ENCODE data around the gene INTS13. TPM values are rescaled to one million over a fixed set of nuclear protein-coding genes. Genes with fewer than 3 reads are reported as not detected.

The INTS13 gene
- total RNA-seq, 1 donor, result 26.1 TPM

DNA sequence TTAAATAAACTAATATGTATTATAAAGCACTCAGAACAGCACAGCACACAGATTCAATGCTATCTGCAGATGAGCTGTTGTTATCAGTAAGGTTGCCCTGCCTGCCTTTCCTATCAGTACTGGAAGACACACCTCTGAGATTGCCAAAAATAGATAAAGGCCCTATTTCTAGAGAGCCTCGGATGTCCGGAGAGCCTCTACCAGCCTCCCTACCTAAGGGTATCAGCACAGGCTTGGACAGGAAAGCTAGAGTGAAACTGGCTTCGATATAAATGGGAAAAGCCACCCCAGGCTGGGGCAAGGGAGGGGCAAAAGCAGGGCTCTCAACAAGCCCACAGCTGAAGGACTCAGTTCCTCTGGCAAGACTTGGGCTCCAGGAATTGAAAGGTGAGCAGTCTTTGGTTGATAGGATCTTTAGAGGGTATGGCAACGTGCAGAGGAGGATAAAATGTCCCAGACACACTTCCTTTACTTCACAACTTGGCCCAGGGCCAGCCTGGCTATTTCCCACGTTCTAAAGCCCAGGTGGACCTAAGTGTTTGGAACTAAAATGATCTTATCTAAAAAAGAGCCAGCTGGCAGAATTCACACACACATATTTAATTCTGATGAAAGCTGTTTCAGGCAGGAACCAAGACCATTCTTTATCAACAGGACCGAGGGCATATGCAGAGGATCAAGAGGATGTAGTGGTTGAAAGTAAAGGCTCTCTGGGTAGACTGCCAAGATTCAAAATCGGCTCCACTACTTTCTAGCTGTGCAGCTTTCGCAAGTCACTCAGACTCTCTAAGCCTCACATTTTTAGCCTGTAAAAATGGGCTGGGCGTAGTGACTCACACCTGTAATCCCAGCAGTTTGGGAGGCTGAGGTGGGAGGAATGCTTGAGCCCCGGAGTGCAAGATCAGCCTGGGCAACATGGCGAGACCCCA lies 67.0 kb downstream of the INTS13 start:
- H3K4me3 ChIP-seq (ENCODE audit: insufficient read depth, low read length), result no peak overlapping the region
- no peak for DNase-seq (ENCODE audit: insufficient read length, low spot score, missing footprints)
- no peaks in the 10 kb centered on the region for H4K20me1 ChIP-seq (ENCODE audit: insufficient read depth, low read length)
- no peak overlapping the region for H3K4me2 ChIP-seq (ENCODE audit: insufficient read depth, low read length)
- H3K27me3 ChIP-seq (ENCODE audit: insufficient read depth, low read length), result peaks cover 6% of the 10 kb centered on the region
- no peaks in the 10 kb centered on the region for H3K9me3 ChIP-seq (ENCODE audit: low read depth, low read length)
- TF ChIP-seq, protein P1, sequence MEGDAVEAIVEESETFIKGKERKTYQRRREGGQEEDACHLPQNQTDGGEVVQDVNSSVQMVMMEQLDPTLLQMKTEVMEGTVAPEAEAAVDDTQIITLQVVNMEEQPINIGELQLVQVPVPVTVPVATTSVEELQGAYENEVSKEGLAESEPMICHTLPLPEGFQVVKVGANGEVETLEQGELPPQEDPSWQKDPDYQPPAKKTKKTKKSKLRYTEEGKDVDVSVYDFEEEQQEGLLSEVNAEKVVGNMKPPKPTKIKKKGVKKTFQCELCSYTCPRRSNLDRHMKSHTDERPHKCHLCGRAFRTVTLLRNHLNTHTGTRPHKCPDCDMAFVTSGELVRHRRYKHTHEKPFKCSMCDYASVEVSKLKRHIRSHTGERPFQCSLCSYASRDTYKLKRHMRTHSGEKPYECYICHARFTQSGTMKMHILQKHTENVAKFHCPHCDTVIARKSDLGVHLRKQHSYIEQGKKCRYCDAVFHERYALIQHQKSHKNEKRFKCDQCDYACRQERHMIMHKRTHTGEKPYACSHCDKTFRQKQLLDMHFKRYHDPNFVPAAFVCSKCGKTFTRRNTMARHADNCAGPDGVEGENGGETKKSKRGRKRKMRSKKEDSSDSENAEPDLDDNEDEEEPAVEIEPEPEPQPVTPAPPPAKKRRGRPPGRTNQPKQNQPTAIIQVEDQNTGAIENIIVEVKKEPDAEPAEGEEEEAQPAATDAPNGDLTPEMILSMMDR (IDR thresholded peaks at IDR 0.05; ENCODE audit: extremely low read depth, low read depth, low read length), result no peak
- H3K4me1 ChIP-seq (ENCODE audit: insufficient read depth, low read length), result no peaks in the 10 kb centered on the region
- H3K36me3 ChIP-seq (ENCODE audit: insufficient read depth, low read length), result no peaks in the 10 kb centered on the region
- no peaks in the 10 kb centered on the region for H3K79me2 ChIP-seq (ENCODE audit: insufficient read depth, low read length)
- H2AFZ ChIP-seq (ENCODE audit: low read length), result no peak overlapping the region
- no peak overlapping the region for H3K27ac ChIP-seq (ENCODE audit: low read depth, low read length)

DNA sequence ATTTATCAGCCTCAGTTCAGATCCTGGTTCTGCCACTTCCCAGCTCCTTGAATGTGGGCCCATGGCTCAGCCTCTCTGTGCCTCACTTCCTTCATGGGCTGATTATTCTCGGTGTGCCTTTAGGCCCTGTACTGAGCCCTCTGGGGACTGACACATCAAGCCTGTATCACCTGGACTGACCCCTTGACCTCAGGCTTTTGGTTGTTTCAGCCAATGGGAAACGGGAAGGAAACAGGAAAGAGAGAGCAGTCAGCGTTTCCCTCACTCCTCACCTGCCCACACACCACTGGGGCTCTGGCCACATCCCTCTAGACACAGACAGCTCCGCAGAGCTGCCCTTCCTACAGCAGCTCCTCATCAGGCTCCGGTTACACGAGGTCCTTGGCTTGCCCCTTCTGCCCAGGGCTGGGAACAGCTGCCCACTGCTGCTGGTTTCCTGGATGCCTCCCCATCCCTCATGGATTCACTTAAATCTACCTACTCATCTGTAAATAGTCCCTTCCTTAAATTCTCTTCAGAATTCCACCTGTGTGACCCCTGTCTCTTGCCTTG lies 67.8 kb downstream of the INTS13 start:
- peaks cover 6% of the 10 kb centered on the region for H3K27me3 ChIP-seq (ENCODE audit: insufficient read depth, low read length)
- no peak overlapping the region for H3K4me3 ChIP-seq (ENCODE audit: insufficient read depth, low read length)
- H3K27ac ChIP-seq (ENCODE audit: low read depth, low read length), result no peak overlapping the region
- TF ChIP-seq, protein P1 (IDR thresholded peaks at IDR 0.05; ENCODE audit: extremely low read depth, low read depth, low read length), result no peak
- H3K4me2 ChIP-seq (ENCODE audit: insufficient read depth, low read length), result no peak overlapping the region
- H3K4me1 ChIP-seq (ENCODE audit: insufficient read depth, low read length), result no peaks in the 10 kb centered on the region
- H3K9me3 ChIP-seq (ENCODE audit: low read depth, low read length), result no peaks in the 10 kb centered on the region
- H2AFZ ChIP-seq (ENCODE audit: low read length), result no peak overlapping the region
- H3K36me3 ChIP-seq (ENCODE audit: insufficient read depth, low read length), result no peaks in the 10 kb centered on the region
- no peaks in the 10 kb centered on the region for H4K20me1 ChIP-seq (ENCODE audit: insufficient read depth, low read length)
- H3K79me2 ChIP-seq (ENCODE audit: insufficient read depth, low read length), result no peaks in the 10 kb centered on the region
- no peak for DNase-seq (ENCODE audit: insufficient read length, low spot score, missing footprints)

DNA sequence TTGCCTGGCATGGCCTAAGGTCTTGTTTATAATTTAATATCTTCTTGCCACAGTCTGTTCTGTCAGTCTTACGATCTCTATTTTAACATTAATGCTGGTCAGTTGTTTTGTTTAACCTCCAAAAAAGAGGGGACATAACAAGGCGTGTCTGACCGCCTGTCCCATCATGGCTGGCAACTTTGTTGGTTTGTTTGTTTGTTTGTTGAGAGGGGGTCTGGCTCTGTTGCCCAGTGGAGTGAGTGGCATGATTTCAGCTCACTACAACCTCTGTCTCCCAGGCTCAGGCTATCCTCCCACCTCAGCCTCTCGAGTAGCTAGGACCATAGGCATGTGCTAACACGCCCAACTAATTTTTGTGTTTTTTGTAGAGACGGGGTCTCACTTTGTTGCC lies 68.7 kb downstream of the INTS13 start:
- Histone ChIP-seq H3K79me2 (ENCODE audit: insufficient read depth, low read length) (no peaks in the 10 kb centered on the region), H2AFZ (ENCODE audit: low read length) (no peak overlapping the region), H3K27ac (ENCODE audit: low read depth, low read length) (no peak overlapping the region), H3K4me2 (ENCODE audit: insufficient read depth, low read length) (no peak overlapping the region), H3K9me3 (ENCODE audit: low read depth, low read length) (no peaks in the 10 kb centered on the region), H3K27me3 (ENCODE audit: insufficient read depth, low read length) (peaks cover 6% of the 10 kb centered on the region), H3K36me3 (ENCODE audit: insufficient read depth, low read length) (no peaks in the 10 kb centered on the region), H3K4me1 (ENCODE audit: insufficient read depth, low read length) (no peaks in the 10 kb centered on the region), H3K4me3 (ENCODE audit: insufficient read depth, low read length) (no peak overlapping the region), H4K20me1 (ENCODE audit: insufficient read depth, low read length) (no peaks in the 10 kb centered on the region)
- TF ChIP-seq, protein P1 (IDR thresholded peaks at IDR 0.05; ENCODE audit: extremely low read depth, low read depth, low read length), result no peak
- no peak for DNase-seq (ENCODE audit: insufficient read length, low spot score, missing footprints)

DNA sequence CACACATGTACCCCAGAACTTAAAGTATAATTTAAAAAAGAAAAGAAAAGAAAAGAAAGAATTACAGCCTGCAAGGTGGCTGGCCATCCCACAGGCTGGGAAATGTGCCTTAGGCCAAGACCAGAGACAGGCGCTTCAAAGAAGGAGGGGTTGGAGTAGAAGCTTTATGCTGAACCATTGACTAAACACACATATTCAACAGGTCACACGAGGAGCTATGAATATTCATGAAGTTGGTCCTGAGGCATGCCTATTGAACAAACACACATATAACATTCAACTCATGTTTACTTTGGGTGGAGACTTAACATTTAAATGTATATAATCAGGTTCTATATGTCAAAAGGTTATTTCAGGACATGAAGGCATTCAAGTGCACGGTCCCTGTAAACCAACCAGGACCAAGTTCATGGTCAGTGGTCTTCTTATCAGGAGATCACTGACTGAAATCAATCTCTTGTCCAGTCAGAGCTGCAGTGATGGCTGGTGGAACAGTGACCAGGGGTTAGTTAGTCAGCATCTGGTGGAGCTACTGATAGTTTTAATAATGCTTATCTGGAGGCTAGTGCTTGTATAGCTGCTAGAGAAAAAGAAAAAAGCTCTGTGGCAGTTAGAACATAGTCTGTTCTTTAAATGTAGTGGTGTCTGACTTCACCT lies 69.2 kb downstream of the INTS13 start:
- H3K4me2 ChIP-seq (ENCODE audit: insufficient read depth, low read length), result no peak overlapping the region
- H3K4me3 ChIP-seq (ENCODE audit: insufficient read depth, low read length), result no peak overlapping the region
- no peak overlapping the region for H2AFZ ChIP-seq (ENCODE audit: low read length)
- TF ChIP-seq, protein P1 (IDR thresholded peaks at IDR 0.05; ENCODE audit: extremely low read depth, low read depth, low read length), result no peak
- no peaks in the 10 kb centered on the region for H3K79me2 ChIP-seq (ENCODE audit: insufficient read depth, low read length)
- H3K9me3 ChIP-seq (ENCODE audit: low read depth, low read length), result no peaks in the 10 kb centered on the region
- H3K27me3 ChIP-seq (ENCODE audit: insufficient read depth, low read length), result peaks cover 6% of the 10 kb centered on the region
- H3K27ac ChIP-seq (ENCODE audit: low read depth, low read length), result no peak overlapping the region
- no peaks in the 10 kb centered on the region for H3K36me3 ChIP-seq (ENCODE audit: insufficient read depth, low read length)
- H3K4me1 ChIP-seq (ENCODE audit: insufficient read depth, low read length), result no peaks in the 10 kb centered on the region
- no peaks in the 10 kb centered on the region for H4K20me1 ChIP-seq (ENCODE audit: insufficient read depth, low read length)
- no peak for DNase-seq (ENCODE audit: insufficient read length, low spot score, missing footprints)

All from osteoblast (primary cell).